Measurements from ENCODE around the gene DERL2. TPM values are rescaled to one million over a fixed set of nuclear protein-coding genes. Genes with fewer than 3 reads are reported as not detected.

The DERL2 gene
- total and polyA plus RNA-seq, 2 experiments from 2014 or later: 65.0 to 113 TPM

DNA sequence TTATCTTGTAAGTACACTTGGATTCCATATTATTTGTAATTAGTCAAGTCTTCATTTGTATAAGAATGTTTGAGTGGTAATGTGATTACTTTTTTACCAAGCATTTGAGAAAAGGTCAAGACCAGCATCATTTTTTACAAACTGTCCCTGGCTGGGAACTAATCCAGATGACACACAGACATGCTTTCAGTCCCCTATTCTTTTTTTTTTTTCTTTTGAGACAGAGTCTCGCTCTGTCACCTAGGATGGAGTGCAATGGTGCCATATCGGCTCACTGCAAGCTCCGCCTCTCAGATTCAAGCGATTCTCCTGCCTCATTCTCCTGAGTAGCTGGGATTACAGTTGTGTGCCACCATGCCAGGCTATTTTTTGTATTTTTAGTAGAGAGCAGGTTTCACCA lies 4.5 kb downstream of the DERL2 start:
- H3K4me1 Mint-ChIP-seq: no peaks in the 10 kb centered on the region
- H3K4me3 Mint-ChIP-seq: no peak overlapping the region
- peaks cover 71% of the 10 kb centered on the region for H3K36me3 Mint-ChIP-seq (ENCODE audit: low read depth)
- Histone ChIP-seq H3K4me1 (ENCODE audit: insufficient read depth) (0 out of 2 replicates have a peak, but pooled peaks cover 8% of the 10 kb centered on the region), H3K27ac (ENCODE audit: low read depth) (no peak overlapping the region), H3K4me2 (no peak overlapping the region), H3K27me3 (ENCODE audit: insufficient read depth) (no peaks in the 10 kb centered on the region), H3F3A (replicated peaks; ENCODE audit: low read depth) (no peaks in the 10 kb centered on the region), H3K36me3 (ENCODE audit: insufficient read depth) (peaks cover 38% of the 10 kb centered on the region), H3K79me2 (replicated peaks; ENCODE audit: insufficient read depth) (peaks cover 78% of the 10 kb centered on the region), H4K20me1 (replicated peaks; ENCODE audit: insufficient read depth) (peaks cover 8% of the 10 kb centered on the region; the same call in 1 of the 2 replicates), H3K9me2 (ENCODE audit: insufficient read depth) (no peaks in the 10 kb centered on the region), H3K4me3 (no peak overlapping the region), H2AFZ (no peak overlapping the region)
- ATAC-seq (no peak), DNase-seq (ENCODE audit: low spot score) (no peak)
- H3K27me3 Mint-ChIP-seq (ENCODE audit: insufficient read depth, low read depth, poor library complexity): peaks cover 7% of the 10 kb centered on the region
- H3K9me3 Mint-ChIP-seq: no peaks in the 10 kb centered on the region
- H3K27ac Mint-ChIP-seq: no peak overlapping the region
- TF ChIP-seq ZNF331 (CRISPR knock-in tag; IDR thresholded peaks at IDR 0.05; ENCODE audit: low read depth) (no peak), JUNB (IDR thresholded peaks at IDR 0.05; ENCODE audit: unreplicated experiment) (no peak)
- TF ChIP-seq, protein P1, sequence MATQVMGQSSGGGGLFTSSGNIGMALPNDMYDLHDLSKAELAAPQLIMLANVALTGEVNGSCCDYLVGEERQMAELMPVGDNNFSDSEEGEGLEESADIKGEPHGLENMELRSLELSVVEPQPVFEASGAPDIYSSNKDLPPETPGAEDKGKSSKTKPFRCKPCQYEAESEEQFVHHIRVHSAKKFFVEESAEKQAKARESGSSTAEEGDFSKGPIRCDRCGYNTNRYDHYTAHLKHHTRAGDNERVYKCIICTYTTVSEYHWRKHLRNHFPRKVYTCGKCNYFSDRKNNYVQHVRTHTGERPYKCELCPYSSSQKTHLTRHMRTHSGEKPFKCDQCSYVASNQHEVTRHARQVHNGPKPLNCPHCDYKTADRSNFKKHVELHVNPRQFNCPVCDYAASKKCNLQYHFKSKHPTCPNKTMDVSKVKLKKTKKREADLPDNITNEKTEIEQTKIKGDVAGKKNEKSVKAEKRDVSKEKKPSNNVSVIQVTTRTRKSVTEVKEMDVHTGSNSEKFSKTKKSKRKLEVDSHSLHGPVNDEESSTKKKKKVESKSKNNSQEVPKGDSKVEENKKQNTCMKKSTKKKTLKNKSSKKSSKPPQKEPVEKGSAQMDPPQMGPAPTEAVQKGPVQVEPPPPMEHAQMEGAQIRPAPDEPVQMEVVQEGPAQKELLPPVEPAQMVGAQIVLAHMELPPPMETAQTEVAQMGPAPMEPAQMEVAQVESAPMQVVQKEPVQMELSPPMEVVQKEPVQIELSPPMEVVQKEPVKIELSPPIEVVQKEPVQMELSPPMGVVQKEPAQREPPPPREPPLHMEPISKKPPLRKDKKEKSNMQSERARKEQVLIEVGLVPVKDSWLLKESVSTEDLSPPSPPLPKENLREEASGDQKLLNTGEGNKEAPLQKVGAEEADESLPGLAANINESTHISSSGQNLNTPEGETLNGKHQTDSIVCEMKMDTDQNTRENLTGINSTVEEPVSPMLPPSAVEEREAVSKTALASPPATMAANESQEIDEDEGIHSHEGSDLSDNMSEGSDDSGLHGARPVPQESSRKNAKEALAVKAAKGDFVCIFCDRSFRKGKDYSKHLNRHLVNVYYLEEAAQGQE (IDR thresholded peaks at IDR 0.05; ENCODE audit: unreplicated experiment): no peak

DNA sequence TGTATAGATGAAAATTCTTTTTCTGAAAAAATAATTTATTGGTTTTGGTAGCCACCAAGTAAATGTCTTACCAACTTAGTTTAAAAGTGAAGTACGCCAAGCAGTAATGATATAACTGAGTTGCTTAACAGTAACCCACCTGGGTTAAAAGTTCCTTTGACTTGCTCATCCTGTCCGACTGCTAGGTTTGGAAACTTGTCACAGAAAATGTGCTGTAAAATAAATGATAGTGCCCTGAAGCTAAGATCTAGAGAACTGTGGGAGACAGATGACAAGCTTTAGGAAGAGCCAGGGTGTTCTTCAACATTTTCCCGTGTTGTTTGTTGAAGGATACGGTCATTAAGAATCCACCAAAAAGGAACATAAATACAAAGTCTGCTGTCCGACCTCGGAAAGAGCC lies 5.0 kb downstream of the DERL2 start:
- H3K36me3 Mint-ChIP-seq (ENCODE audit: low read depth): peaks cover 75% of the 10 kb centered on the region
- no peaks in the 10 kb centered on the region for H3K27me3 ChIP-seq (ENCODE audit: insufficient read depth)
- H3K4me3 Mint-ChIP-seq: no peak overlapping the region
- H3K4me1 Mint-ChIP-seq: no peaks in the 10 kb centered on the region
- peaks cover 80% of the 10 kb centered on the region for H3K79me2 ChIP-seq (replicated peaks; ENCODE audit: insufficient read depth)
- H3K36me3 ChIP-seq (ENCODE audit: insufficient read depth): peaks cover 38% of the 10 kb centered on the region
- H3K4me1 ChIP-seq (ENCODE audit: insufficient read depth): 0 out of 2 replicates have a peak, but pooled peaks cover 8% of the 10 kb centered on the region
- H3K9me2 ChIP-seq (ENCODE audit: insufficient read depth): no peaks in the 10 kb centered on the region
- no peaks in the 10 kb centered on the region for H3F3A ChIP-seq (replicated peaks; ENCODE audit: low read depth)
- H3K27ac Mint-ChIP-seq: no peak overlapping the region
- no peak for DNase-seq (ENCODE audit: low spot score)
- H3K27me3 Mint-ChIP-seq (ENCODE audit: insufficient read depth, low read depth, poor library complexity): peaks cover 3% of the 10 kb centered on the region
- no peak overlapping the region for H2AFZ ChIP-seq
- no peak overlapping the region for H3K27ac ChIP-seq (ENCODE audit: low read depth)
- ATAC-seq: no peak
- H3K4me3 ChIP-seq: no peak overlapping the region
- no peaks in the 10 kb centered on the region for H3K9me3 Mint-ChIP-seq
- H4K20me1 ChIP-seq (replicated peaks; ENCODE audit: insufficient read depth): peaks cover 8% of the 10 kb centered on the region; the same call in 1 of the 2 replicates
- no peak overlapping the region for H3K4me2 ChIP-seq
- TF ChIP-seq, protein P2, sequence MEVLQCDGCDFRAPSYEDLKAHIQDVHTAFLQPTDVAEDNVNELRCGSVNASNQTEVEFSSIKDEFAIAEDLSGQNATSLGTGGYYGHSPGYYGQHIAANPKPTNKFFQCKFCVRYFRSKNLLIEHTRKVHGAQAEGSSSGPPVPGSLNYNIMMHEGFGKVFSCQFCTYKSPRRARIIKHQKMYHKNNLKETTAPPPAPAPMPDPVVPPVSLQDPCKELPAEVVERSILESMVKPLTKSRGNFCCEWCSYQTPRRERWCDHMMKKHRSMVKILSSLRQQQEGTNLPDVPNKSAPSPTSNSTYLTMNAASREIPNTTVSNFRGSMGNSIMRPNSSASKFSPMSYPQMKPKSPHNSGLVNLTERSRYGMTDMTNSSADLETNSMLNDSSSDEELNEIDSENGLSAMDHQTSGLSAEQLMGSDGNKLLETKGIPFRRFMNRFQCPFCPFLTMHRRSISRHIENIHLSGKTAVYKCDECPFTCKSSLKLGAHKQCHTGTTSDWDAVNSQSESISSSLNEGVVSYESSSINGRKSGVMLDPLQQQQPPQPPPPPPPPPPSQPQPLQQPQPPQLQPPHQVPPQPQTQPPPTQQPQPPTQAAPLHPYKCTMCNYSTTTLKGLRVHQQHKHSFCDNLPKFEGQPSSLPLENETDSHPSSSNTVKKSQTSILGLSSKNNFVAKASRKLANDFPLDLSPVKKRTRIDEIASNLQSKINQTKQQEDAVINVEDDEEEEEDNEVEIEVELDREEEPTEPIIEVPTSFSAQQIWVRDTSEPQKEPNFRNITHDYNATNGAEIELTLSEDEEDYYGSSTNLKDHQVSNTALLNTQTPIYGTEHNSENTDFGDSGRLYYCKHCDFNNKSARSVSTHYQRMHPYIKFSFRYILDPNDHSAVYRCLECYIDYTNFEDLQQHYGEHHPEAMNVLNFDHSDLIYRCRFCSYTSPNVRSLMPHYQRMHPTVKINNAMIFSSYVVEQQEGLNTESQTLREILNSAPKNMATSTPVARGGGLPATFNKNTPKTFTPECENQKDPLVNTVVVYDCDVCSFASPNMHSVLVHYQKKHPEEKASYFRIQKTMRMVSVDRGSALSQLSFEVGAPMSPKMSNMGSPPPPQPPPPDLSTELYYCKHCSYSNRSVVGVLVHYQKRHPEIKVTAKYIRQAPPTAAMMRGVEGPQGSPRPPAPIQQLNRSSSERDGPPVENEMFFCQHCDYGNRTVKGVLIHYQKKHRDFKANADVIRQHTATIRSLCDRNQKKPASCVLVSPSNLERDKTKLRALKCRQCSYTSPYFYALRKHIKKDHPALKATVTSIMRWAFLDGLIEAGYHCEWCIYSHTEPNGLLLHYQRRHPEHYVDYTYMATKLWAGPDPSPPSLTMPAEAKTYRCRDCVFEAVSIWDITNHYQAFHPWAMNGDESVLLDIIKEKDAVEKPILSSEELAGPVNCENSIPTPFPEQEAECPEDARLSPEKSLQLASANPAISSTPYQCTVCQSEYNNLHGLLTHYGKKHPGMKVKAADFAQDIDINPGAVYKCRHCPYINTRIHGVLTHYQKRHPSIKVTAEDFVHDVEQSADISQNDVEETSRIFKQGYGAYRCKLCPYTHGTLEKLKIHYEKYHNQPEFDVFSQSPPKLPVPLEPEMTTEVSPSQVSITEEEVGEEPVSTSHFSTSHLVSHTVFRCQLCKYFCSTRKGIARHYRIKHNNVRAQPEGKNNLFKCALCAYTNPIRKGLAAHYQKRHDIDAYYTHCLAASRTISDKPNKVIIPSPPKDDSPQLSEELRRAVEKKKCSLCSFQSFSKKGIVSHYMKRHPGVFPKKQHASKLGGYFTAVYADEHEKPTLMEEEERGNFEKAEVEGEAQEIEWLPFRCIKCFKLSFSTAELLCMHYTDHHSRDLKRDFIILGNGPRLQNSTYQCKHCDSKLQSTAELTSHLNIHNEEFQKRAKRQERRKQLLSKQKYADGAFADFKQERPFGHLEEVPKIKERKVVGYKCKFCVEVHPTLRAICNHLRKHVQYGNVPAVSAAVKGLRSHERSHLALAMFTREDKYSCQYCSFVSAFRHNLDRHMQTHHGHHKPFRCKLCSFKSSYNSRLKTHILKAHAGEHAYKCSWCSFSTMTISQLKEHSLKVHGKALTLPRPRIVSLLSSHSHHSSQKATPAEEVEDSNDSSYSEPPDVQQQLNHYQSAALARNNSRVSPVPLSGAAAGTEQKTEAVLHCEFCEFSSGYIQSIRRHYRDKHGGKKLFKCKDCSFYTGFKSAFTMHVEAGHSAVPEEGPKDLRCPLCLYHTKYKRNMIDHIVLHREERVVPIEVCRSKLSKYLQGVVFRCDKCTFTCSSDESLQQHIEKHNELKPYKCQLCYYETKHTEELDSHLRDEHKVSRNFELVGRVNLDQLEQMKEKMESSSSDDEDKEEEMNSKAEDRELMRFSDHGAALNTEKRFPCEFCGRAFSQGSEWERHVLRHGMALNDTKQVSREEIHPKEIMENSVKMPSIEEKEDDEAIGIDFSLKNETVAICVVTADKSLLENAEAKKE (CRISPR knock-in tag; IDR thresholded peaks at IDR 0.05): no peak
- TF ChIP-seq, protein P3, sequence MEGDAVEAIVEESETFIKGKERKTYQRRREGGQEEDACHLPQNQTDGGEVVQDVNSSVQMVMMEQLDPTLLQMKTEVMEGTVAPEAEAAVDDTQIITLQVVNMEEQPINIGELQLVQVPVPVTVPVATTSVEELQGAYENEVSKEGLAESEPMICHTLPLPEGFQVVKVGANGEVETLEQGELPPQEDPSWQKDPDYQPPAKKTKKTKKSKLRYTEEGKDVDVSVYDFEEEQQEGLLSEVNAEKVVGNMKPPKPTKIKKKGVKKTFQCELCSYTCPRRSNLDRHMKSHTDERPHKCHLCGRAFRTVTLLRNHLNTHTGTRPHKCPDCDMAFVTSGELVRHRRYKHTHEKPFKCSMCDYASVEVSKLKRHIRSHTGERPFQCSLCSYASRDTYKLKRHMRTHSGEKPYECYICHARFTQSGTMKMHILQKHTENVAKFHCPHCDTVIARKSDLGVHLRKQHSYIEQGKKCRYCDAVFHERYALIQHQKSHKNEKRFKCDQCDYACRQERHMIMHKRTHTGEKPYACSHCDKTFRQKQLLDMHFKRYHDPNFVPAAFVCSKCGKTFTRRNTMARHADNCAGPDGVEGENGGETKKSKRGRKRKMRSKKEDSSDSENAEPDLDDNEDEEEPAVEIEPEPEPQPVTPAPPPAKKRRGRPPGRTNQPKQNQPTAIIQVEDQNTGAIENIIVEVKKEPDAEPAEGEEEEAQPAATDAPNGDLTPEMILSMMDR (conservative IDR thresholded peaks at IDR 0.05; ENCODE audit: low read depth in 2 of 2): no peak
- TF ChIP-seq POLR2AphosphoS5 (IDR thresholded peaks at IDR 0.05; ENCODE audit: low read depth) (no peak), JUNB (IDR thresholded peaks at IDR 0.05; ENCODE audit: unreplicated experiment) (no peak), STAT1 (IDR thresholded peaks at IDR 0.05; ENCODE audit: unreplicated experiment) (no peak), EZH2phosphoT487 (IDR thresholded peaks at IDR 0.05; ENCODE audit: unreplicated experiment) (no peak), ZNF331 (CRISPR knock-in tag; IDR thresholded peaks at IDR 0.05; ENCODE audit: low read depth) (no peak), ZNF114 (CRISPR knock-in tag; IDR thresholded peaks at IDR 0.05) (no peak)

Data from GM23338 (cell line).